Measurements from ENCODE around the gene HS6ST2.
"Not testable (repeated sequence)": the region's sequence is repeated elsewhere in the genome, so short reads cannot be mapped to it uniquely, and the experiment has no call there.

Gene HS6ST2

DNA sequence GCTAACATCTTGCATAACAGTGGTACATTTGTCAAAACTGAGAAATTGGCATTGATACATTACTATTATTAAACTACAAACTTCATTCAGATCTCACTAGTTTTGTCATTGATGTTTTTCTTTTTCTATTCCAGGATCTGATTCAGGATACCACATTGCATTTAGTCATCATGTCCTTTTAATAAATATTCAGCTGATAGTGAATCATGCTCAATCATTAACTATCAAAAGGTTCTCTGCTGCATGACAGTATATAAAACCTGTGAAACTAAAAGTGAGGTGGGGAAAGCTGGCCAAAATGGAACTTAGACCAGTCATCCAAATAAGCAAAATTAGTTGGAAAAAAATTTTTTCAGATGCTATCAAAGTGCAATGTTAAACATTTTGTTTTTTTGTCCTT lies 28.1 kb upstream of the HS6ST2 start:
- ChIA-PET POLR2A (no interaction called here), CTCF (interaction anchor here (1.6 kb wide), 1 partner anchor 11 kb away, joined by 3 read pairs; no protein-coding TSS in a partner anchor)
- TF ChIP-seq ZNF529 (tag by site-specific recombination; IDR thresholded peaks at IDR 0.05; ENCODE audit: insufficient replicate concordance): peak; percentile 49
- TF ChIP-seq ZNF23 (tag by site-specific recombination; IDR thresholded peaks at IDR 0.05; ENCODE audit: borderline replicate concordance): no peak
- H3K4me3 ChIP-seq (ENCODE audit: low read depth, low read length): no peak overlapping the region
- H3K9me3 ChIP-seq (ENCODE audit: control insufficient read depth, insufficient read depth, low read depth, low read length): no peaks in the 10 kb centered on the region; the same call in 1 of the 2 replicates
- no peaks in the 10 kb centered on the region for H3K4me1 ChIP-seq (ENCODE audit: control insufficient read depth, insufficient read depth, low read length)
- no peaks in the 10 kb centered on the region for H3K36me3 ChIP-seq (ENCODE audit: control insufficient read depth in 2 of 2, insufficient read depth in 1 of 2, low read length in 2 of 2)
- H3K27ac ChIP-seq (ENCODE audit: extremely low read depth, low read depth, low read length): no peak overlapping the region

DNA sequence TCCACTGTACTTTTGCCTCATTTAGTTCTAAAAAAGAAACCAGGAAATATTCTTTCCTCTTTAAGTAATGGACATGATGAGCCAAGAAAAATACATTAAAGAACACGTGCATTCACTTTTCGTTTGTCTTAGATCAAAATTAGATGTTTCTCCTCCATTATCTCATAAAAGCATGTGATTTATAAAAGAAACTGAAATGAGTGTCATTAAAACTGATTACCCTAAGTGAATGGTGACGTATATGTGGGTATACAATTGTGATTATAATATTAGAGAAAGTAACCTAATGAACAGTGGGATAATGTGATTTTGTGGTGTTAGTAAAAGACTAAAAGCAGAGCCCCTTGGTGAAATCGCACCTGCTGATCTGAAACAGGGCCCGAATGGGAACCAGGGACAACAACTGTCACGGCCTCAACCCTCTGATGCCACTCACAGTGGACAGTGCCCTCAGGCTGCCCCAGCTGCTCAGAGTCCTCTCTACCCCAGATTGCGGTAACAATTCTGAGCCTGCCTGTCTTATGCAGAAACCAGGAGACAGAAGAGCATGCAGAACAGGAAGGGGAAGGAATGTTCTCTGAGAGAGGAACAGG lies 25.7 kb upstream of the HS6ST2 start:
- CTCF ChIA-PET: interaction anchor here (1.3 kb wide), 1 partner anchor 21 kb away, joined by 3 read pairs; no protein-coding TSS in a partner anchor
- H3K9me3 ChIP-seq (ENCODE audit: control insufficient read depth, insufficient read depth, low read depth, low read length): no peaks in the 10 kb centered on the region; the same call in 1 of the 2 replicates
- POLR2A ChIA-PET: no interaction called here

DNA sequence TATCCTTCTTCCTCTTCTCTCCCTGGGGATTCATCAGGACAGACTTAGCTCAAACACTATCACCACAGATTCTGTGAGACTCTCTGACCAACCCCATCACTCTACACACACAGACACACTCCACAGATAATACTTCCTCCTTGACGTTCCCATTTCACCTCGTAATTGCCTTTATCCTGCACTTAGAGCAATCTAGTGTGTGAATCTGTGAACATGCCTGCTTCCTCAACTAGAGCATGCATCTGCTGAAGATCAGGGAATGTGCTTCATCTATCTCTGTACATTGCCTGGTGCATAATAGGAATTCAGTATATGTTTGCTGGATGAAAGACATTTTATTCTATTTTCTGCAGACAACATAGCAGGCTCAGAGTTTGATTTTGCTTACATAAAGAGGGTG lies 25.1 kb upstream of the HS6ST2 start:
- TF ChIP-seq ZNF560 (tag by site-specific recombination; IDR thresholded peaks at IDR 0.05; ENCODE audit: borderline replicate concordance) (no peak), ZNF37A (tag by site-specific recombination; IDR thresholded peaks at IDR 0.05) (no peak), ZSCAN23 (tag by site-specific recombination; IDR thresholded peaks at IDR 0.05) (no peak), ZBTB8A (tag by site-specific recombination; IDR thresholded peaks at IDR 0.05) (no peak)
- Histone ChIP-seq H3K4me1 (ENCODE audit: control insufficient read depth, insufficient read depth, low read length) (no peaks in the 10 kb centered on the region), H3K4me3 (ENCODE audit: low read depth, low read length) (no peak overlapping the region), H3K36me3 (ENCODE audit: control insufficient read depth in 2 of 2, insufficient read depth in 1 of 2, low read length in 2 of 2) (no peaks in the 10 kb centered on the region), H3K9me3 (ENCODE audit: control insufficient read depth, insufficient read depth, low read depth, low read length) (no peaks in the 10 kb centered on the region; the same call in 1 of the 2 replicates), H3K27ac (ENCODE audit: extremely low read depth, low read depth, low read length) (no peak overlapping the region)
- ChIA-PET POLR2A (no interaction called here), CTCF (interaction anchor here (0.6 to 1.3 kb wide), 2 partner anchors 22 to 189 kb away, joined by 3 read pairs; no protein-coding TSS in a partner anchor)

More for the DNA sequence above, 25.7 kb upstream of the HS6ST2 start:
- H3K4me3 ChIP-seq (ENCODE audit: low read depth, low read length): no peak overlapping the region
- no peaks in the 10 kb centered on the region for H3K4me1 ChIP-seq (ENCODE audit: control insufficient read depth, insufficient read depth, low read length)
- H3K27ac ChIP-seq (ENCODE audit: extremely low read depth, low read depth, low read length): no peak overlapping the region
- TF ChIP-seq ZNF266 (tag by site-specific recombination; IDR thresholded peaks at IDR 0.05; ENCODE audit: low read depth): no peak
- TF ChIP-seq WT1 (tag by site-specific recombination; IDR thresholded peaks at IDR 0.05): peak; percentile 57; the same call in 1 of the 2 replicates
- TF ChIP-seq, protein P1, sequence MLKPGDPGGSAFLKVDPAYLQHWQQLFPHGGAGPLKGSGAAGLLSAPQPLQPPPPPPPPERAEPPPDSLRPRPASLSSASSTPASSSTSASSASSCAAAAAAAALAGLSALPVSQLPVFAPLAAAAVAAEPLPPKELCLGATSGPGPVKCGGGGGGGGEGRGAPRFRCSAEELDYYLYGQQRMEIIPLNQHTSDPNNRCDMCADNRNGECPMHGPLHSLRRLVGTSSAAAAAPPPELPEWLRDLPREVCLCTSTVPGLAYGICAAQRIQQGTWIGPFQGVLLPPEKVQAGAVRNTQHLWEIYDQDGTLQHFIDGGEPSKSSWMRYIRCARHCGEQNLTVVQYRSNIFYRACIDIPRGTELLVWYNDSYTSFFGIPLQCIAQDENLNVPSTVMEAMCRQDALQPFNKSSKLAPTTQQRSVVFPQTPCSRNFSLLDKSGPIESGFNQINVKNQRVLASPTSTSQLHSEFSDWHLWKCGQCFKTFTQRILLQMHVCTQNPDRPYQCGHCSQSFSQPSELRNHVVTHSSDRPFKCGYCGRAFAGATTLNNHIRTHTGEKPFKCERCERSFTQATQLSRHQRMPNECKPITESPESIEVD (tag by site-specific recombination; IDR thresholded peaks at IDR 0.05): peak; percentile 21; the same call in 1 of the 2 replicates
- TF ChIP-seq, protein P2, sequence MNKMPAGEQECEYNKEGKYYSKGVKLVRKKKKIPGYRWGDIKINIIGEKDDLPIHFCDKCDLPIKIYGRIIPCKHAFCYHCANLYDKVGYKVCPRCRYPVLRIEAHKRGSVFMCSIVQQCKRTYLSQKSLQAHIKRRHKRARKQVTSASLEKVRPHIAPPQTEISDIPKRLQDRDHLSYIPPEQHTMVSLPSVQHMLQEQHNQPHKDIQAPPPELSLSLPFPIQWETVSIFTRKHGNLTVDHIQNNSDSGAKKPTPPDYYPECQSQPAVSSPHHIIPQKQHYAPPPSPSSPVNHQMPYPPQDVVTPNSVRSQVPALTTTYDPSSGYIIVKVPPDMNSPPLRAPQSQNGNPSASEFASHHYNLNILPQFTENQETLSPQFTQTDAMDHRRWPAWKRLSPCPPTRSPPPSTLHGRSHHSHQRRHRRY (tag by site-specific recombination; IDR thresholded peaks at IDR 0.05): no peak
- no peaks in the 10 kb centered on the region for H3K36me3 ChIP-seq (ENCODE audit: control insufficient read depth in 2 of 2, insufficient read depth in 1 of 2, low read length in 2 of 2)

DNA sequence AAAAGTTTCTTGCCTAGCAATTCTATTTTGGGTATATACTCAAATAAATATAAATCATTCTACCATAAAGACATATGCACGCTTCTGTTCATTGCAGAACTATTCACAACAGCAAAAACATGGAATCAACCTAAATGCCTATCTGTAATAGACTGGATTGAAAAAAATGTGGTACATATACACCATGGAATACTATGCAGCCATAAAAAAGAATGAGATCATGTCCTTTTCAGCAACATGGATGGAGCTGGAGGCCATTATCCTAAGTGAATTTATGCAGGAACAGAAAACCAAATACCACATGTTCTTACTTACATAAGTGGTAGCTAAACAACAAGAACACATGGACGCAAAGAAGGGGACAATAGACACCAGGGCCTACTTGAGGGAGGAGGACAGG lies 21.6 kb upstream of the HS6ST2 start:
- H3K27ac ChIP-seq (ENCODE audit: extremely low read depth, low read depth, low read length); H3K36me3 ChIP-seq (ENCODE audit: control insufficient read depth in 2 of 2, insufficient read depth in 1 of 2, low read length in 2 of 2); POLR2A ChIA-PET; H3K9me3 ChIP-seq (ENCODE audit: control insufficient read depth, insufficient read depth, low read depth, low read length); H3K4me3 ChIP-seq (ENCODE audit: low read depth, low read length); H3K4me1 ChIP-seq (ENCODE audit: control insufficient read depth, insufficient read depth, low read length): not testable (repeated sequence)
- CTCF ChIA-PET: interaction anchor here (0.6 to 1.0 kb wide), 2 partner anchors 25 to 354 kb away, joined by 3 to 4 read pairs; no protein-coding TSS in a partner anchor
- TF ChIP-seq, protein P3, sequence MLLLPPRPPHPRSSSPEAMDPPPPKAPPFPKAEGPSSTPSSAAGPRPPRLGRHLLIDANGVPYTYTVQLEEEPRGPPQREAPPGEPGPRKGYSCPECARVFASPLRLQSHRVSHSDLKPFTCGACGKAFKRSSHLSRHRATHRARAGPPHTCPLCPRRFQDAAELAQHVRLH (tag by site-specific recombination; IDR thresholded peaks at IDR 0.05): peak; percentile 53; the same call in 1 of the 2 replicates
- TF ChIP-seq ZNF146 (tag by site-specific recombination; IDR thresholded peaks at IDR 0.05): peak; percentile 85
